Measurements from ENCODE around the gene TSHZ2.

DNA sequence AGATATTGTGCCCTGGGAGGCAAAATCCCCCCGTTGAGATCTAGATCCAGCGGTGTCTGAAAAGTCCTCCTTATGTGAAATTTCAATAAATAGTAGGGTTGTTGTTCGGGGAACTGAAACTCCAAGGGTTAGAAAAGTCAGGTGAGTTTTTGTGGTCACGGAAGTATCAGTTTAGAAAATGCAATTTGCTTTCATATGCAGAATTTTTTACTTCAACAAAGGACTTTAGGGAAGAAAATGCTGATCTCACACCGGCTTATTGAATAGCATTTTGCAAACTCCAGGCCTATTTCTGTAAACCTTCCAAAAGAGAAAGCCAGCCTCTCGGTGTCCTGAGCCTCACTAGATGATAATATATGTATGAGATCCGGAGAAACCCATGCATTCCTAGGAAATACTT lies 254.7 kb downstream of the TSHZ2 start:
- TF ChIP-seq, protein P1, sequence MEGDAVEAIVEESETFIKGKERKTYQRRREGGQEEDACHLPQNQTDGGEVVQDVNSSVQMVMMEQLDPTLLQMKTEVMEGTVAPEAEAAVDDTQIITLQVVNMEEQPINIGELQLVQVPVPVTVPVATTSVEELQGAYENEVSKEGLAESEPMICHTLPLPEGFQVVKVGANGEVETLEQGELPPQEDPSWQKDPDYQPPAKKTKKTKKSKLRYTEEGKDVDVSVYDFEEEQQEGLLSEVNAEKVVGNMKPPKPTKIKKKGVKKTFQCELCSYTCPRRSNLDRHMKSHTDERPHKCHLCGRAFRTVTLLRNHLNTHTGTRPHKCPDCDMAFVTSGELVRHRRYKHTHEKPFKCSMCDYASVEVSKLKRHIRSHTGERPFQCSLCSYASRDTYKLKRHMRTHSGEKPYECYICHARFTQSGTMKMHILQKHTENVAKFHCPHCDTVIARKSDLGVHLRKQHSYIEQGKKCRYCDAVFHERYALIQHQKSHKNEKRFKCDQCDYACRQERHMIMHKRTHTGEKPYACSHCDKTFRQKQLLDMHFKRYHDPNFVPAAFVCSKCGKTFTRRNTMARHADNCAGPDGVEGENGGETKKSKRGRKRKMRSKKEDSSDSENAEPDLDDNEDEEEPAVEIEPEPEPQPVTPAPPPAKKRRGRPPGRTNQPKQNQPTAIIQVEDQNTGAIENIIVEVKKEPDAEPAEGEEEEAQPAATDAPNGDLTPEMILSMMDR (IDR thresholded peaks at IDR 0.05): no peak
- TF ChIP-seq POLR2AphosphoS5 (IDR thresholded peaks at IDR 0.05) (no peak), EP300 (IDR thresholded peaks at IDR 0.05; ENCODE audit: low read depth) (no peak), POLR2A (IDR thresholded peaks at IDR 0.05) (no peak)
